SU-DHL-6 (cell line): ENCODE measurements around the gene MEI4.

Experiments
- H2AFZ ChIP-seq: fragments of 200-600 bp; sonication (generic); 2 replicates; pipeline ENCODE4 v1.6.1; 2014; ENCODE audit warnings: low read depth, mild to moderate bottlenecking, moderate library complexity, mixed read lengths, antibody characterized with exemption, low read length; ENCODE audit not compliant: severe bottlenecking
- H3F3A ChIP-seq: fragments of 200-600 bp; shearing (Covaris generic); 2 replicates; pipeline ENCODE4 v1.6.0; 2016; ENCODE audit warnings: antibody characterized with exemption, mild to moderate bottlenecking; ENCODE audit not compliant: insufficient read depth
- H3K27ac ChIP-seq: fragments of 200-600 bp; sonication (generic); 2 replicates; pipeline ENCODE4 v1.5.1; 2016; ENCODE audit warnings: low read depth, mild to moderate bottlenecking, low read length, moderate library complexity, mixed read lengths
- H3K27me3 ChIP-seq: fragments of 200-600 bp; sonication (generic), shearing (Covaris generic); 2 replicates; pipeline ENCODE4 v1.6.0; 2014; ENCODE audit warnings: mild to moderate bottlenecking, low read length
- H3K36me3 ChIP-seq: fragments of 200-600 bp; sonication (generic); 2 replicates; pipeline ENCODE4 v1.6.1; 2014; ENCODE audit warnings: mild to moderate bottlenecking, low read length, mixed read lengths
- H3K4me2 ChIP-seq: fragments of 300-600, 200-600 bp; shearing (Covaris generic), sonication (generic); 2 replicates; pipeline ENCODE4 v1.6.0; 2014; ENCODE audit warnings: low read length, low read depth, mild to moderate bottlenecking; ENCODE audit not compliant: poor library complexity, severe bottlenecking
- H3K4me3 ChIP-seq: fragments of 200-600 bp; sonication (generic); 2 replicates; pipeline ENCODE4 v1.5.1; 2014; ENCODE audit warnings: antibody characterized with exemption, low read length, mild to moderate bottlenecking, mixed read lengths; ENCODE audit not compliant: insufficient read depth, poor library complexity, severe bottlenecking
- H3K79me2 ChIP-seq: fragments of 200-600 bp; sonication (generic); 2 replicates; pipeline ENCODE4 v1.6.1; 2014; ENCODE audit warnings: mild to moderate bottlenecking, low read length, moderate library complexity; ENCODE audit not compliant: insufficient read depth
- H3K9ac ChIP-seq: fragments of 200-600 bp; sonication (generic); 2 replicates; pipeline ENCODE4 v1.7.0; 2014; ENCODE audit warnings: mild to moderate bottlenecking, low read length
- H3K9me2 ChIP-seq: fragments of 200-600 bp; sonication (generic); replicated peaks from 2 replicates; pipeline ENCODE4 v1.6.1; 2014; ENCODE audit warnings: low read length; ENCODE audit not compliant: insufficient read depth
- H3K9me3 ChIP-seq: fragments of 200-600 bp; sonication (generic); 2 replicates; pipeline ENCODE4 v1.6.1; 2014; ENCODE audit warnings: low read length, mixed read lengths; ENCODE audit not compliant: insufficient read depth
- H4K20me1 ChIP-seq: fragments of 200-600 bp; sonication (generic); 2 replicates; pipeline ENCODE4 v1.6.1; 2014; ENCODE audit warnings: low read depth, mild to moderate bottlenecking, antibody characterized with exemption, low read length, moderate library complexity, mixed read lengths
- EZH2phosphoT487 ChIP-seq: fragments of 200-600 bp; sonication (generic), shearing (Covaris generic); conservative IDR thresholded peaks from 2 replicates; pipeline ENCODE4 v1.6.1; 2018; ENCODE audit warnings: mild to moderate bottlenecking, antibody characterized with exemption, low read length, moderate library complexity, mixed read lengths
- TF ChIP-seq, protein P1 (sequence below): fragments of 200-600 bp; sonication (generic); IDR thresholded peaks from one replicate; pipeline ENCODE4 v1.5.1; 2017; ENCODE audit warnings: antibody characterized with exemption, mild to moderate bottlenecking, low read length, moderate library complexity; ENCODE audit not compliant: insufficient read depth, poor library complexity, severe bottlenecking

The MEI4 gene

DNA sequence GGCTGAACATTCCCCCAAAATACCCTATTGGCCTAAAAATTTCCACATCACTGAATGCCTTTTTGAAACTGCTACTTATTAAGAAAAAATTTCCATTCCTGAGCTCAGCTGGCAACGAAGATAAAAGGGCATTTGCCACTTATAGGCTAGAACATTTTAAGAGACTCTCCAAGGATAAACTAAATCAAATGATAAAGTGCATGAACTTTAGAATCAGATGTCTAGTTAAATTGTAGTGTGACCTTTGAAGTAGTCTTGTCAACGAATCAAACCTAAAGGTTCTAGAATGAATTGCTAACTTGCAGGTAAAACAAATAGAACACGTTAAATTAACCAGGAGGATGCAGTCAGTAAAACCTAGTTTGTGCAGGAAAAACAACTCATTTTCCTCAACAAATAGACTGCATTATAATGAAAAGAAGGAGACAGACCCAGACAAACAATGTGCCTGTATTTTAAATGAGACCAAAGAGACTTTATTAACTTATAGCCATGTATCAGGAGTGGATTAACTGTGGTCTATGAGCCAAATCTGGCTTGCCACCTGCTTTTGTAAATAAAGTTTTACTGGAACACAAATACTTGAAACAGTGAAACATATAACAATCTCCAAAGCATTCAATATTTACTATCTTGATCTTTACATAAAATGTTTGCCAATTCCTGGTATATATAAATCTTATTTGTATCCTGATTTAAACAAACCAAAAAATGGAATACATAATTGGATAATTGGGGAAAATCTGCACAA lies 184.4 kb downstream of the MEI4 start:
- H3F3A ChIP-seq = no peaks in the 10 kb centered on the region
- no peak overlapping the region for H3K4me2 ChIP-seq
- H3K27me3 ChIP-seq = no peaks in the 10 kb centered on the region
- H3K36me3 ChIP-seq = no peaks in the 10 kb centered on the region
- H3K4me3 ChIP-seq = no peak overlapping the region
- no peak overlapping the region for H3K9ac ChIP-seq
- no peaks in the 10 kb centered on the region for H3K79me2 ChIP-seq
- no peaks in the 10 kb centered on the region for H4K20me1 ChIP-seq
- no peak overlapping the region for H2AFZ ChIP-seq
- no peaks in the 10 kb centered on the region for H3K9me2 ChIP-seq
- H3K9me3 ChIP-seq = no peaks in the 10 kb centered on the region
- no peak overlapping the region for H3K27ac ChIP-seq
- TF ChIP-seq, protein P1, sequence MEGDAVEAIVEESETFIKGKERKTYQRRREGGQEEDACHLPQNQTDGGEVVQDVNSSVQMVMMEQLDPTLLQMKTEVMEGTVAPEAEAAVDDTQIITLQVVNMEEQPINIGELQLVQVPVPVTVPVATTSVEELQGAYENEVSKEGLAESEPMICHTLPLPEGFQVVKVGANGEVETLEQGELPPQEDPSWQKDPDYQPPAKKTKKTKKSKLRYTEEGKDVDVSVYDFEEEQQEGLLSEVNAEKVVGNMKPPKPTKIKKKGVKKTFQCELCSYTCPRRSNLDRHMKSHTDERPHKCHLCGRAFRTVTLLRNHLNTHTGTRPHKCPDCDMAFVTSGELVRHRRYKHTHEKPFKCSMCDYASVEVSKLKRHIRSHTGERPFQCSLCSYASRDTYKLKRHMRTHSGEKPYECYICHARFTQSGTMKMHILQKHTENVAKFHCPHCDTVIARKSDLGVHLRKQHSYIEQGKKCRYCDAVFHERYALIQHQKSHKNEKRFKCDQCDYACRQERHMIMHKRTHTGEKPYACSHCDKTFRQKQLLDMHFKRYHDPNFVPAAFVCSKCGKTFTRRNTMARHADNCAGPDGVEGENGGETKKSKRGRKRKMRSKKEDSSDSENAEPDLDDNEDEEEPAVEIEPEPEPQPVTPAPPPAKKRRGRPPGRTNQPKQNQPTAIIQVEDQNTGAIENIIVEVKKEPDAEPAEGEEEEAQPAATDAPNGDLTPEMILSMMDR = no peak
- no peak for TF ChIP-seq EZH2phosphoT487

DNA sequence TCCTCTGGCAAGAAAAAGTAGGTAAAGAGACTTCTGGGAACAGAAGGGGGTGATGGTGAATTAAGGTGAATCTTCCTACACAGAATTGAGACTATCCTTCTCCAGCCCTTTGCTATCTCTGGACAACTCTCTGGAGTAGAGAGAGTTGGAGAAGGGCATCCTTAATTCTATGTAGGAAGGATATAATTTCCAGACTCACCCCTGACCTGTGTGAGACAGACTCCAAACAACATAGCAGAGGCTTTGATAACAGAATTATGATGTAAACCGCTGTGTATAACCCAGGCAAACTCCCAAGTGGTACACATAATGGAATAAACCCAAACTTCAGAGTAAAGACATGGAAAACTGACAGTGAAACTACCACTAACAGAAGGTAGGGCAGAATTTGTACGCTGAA lies 186.5 kb downstream of the MEI4 start:
- H3K36me3 ChIP-seq = no peaks in the 10 kb centered on the region
- H3K4me2 ChIP-seq = no peak overlapping the region
- no peaks in the 10 kb centered on the region for H4K20me1 ChIP-seq
- H2AFZ ChIP-seq = no peak overlapping the region
- no peaks in the 10 kb centered on the region for H3K79me2 ChIP-seq
- TF ChIP-seq, protein P1 = no peak
- no peak for TF ChIP-seq EZH2phosphoT487
- no peaks in the 10 kb centered on the region for H3K9me3 ChIP-seq
- no peak overlapping the region for H3K9ac ChIP-seq
- no peaks in the 10 kb centered on the region for H3K27me3 ChIP-seq
- H3K4me3 ChIP-seq = no peak overlapping the region
- no peak overlapping the region for H3K27ac ChIP-seq
- H3K9me2 ChIP-seq = no peaks in the 10 kb centered on the region
- H3F3A ChIP-seq = no peaks in the 10 kb centered on the region

DNA sequence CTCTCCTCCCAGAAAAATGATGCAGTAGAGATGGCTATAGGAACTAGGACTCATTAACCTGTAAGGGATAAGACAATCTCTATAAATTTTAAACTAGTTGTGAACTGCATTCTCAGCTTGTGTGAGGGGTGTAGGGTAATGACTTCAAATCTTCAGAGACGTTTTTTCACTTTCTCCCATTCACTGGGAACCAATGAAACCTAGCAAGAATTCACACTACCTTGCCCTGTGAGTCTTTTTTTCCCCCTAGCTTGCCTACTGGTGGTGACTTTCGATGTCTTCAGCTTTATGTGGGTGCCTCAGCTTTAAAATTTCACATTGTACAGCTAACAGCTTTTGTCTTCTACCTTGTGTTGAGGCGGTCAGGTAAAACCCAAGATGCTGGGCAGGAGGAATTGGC lies 192.0 kb downstream of the MEI4 start:
- Histone ChIP-seq H3K4me3 (no peak overlapping the region), H3K9me2 (no peaks in the 10 kb centered on the region), H3K27ac (no peak overlapping the region), H3K9me3 (no peaks in the 10 kb centered on the region), H3K4me2 (no peak overlapping the region), H3K36me3 (no peaks in the 10 kb centered on the region), H3K27me3 (no peaks in the 10 kb centered on the region), H3K79me2 (no peaks in the 10 kb centered on the region), H4K20me1 (no peaks in the 10 kb centered on the region), H3F3A (no peaks in the 10 kb centered on the region), H2AFZ (no peak overlapping the region), H3K9ac (no peak overlapping the region)
- TF ChIP-seq, protein P1 = no peak
- TF ChIP-seq EZH2phosphoT487 = no peak
